ENCODE results near the gene CCDC9B. TPM values are rescaled to one million over a fixed set of nuclear protein-coding genes. Genes with fewer than 3 reads are reported as not detected.

Gene CCDC9B
- total and polyA plus RNA-seq, 2 of the 4 experiments (the other 2 are of a cell fraction), result 19.7 to 30.9 TPM

DNA sequence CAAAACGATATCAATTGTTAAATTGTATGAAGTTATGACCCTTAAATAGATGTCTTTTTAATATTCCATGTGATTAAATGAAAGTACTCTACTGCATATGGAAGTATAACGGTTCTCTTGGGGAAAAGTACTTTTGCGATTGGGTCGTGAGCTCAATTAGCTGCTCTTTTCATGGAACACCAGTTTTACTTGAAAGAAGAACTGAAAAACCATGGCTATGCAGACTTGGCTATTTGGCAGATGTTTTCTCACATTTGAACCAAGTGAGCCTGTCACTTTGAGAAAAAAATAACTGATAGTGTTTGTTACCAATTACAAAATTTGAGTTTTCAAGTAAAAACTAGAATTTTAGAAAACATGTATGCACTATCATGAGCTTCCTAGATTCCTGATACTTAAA lies 23.2 kb downstream of the CCDC9B start:
- POLR2A ChIA-PET (ENCODE audit: unreplicated experiment), result no interaction called here
- H4K8ac ChIP-seq (ENCODE audit: low read depth in 2 of 2, low read length in 2 of 2), result no peak overlapping the region
- in situ Hi-C loops (cut with MboI; ENCODE audit: low sequenced_read_pairs) (no loop called here), dilution Hi-C loops (cut with HindIII; ENCODE audit: low sequenced_read_pairs, unreplicated experiment) (no loop called here), intact Hi-C loops (cut with micrococcal nuclease) (no loop called here)
- H3K14ac ChIP-seq (replicated peaks; ENCODE audit: low read depth, low read length), result no peak overlapping the region
- no peak overlapping the region for H3K4me3 ChIP-seq (ENCODE audit: insufficient read depth, low read depth, low read length)
- H2BK5ac ChIP-seq (ENCODE audit: low read depth, low read length, poor library complexity, severe bottlenecking), result no peak overlapping the region
- no peaks in the 10 kb centered on the region for H3K9me3 ChIP-seq (ENCODE audit: control insufficient read depth, insufficient read depth, low read length)
- no peak for DNase-seq
- no peak overlapping the region for H4K5ac ChIP-seq (ENCODE audit: low read depth, low read length)
- no peak overlapping the region for H2AFZ ChIP-seq (replicated peaks; ENCODE audit: low read length, poor library complexity)
- H4K91ac ChIP-seq (ENCODE audit: insufficient read depth, low read depth, low read length), result no peak overlapping the region
- no peaks in the 10 kb centered on the region for H3K36me3 ChIP-seq (ENCODE audit: control insufficient read depth, insufficient read depth, low read length)
- no peak overlapping the region for H2AK5ac ChIP-seq (ENCODE audit: low read depth, low read length)
- peaks cover 22% of the 10 kb centered on the region for H3K27me3 ChIP-seq (ENCODE audit: control insufficient read depth, insufficient read depth, low read length)
- TF ChIP-seq, protein P1, sequence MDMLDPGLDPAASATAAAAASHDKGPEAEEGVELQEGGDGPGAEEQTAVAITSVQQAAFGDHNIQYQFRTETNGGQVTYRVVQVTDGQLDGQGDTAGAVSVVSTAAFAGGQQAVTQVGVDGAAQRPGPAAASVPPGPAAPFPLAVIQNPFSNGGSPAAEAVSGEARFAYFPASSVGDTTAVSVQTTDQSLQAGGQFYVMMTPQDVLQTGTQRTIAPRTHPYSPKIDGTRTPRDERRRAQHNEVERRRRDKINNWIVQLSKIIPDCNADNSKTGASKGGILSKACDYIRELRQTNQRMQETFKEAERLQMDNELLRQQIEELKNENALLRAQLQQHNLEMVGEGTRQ (IDR thresholded peaks at IDR 0.05; ENCODE audit: low read depth, low read length), result no peak
- no peak for TF ChIP-seq RAD21 (IDR thresholded peaks at IDR 0.05; ENCODE audit: low read length)
- no peak for TF ChIP-seq MAFK (IDR thresholded peaks at IDR 0.05; ENCODE audit: low read depth, low read length)
- TF ChIP-seq CEBPB (IDR thresholded peaks at IDR 0.05; ENCODE audit: low read depth, low read length), result no peak
- TF ChIP-seq, protein P2, sequence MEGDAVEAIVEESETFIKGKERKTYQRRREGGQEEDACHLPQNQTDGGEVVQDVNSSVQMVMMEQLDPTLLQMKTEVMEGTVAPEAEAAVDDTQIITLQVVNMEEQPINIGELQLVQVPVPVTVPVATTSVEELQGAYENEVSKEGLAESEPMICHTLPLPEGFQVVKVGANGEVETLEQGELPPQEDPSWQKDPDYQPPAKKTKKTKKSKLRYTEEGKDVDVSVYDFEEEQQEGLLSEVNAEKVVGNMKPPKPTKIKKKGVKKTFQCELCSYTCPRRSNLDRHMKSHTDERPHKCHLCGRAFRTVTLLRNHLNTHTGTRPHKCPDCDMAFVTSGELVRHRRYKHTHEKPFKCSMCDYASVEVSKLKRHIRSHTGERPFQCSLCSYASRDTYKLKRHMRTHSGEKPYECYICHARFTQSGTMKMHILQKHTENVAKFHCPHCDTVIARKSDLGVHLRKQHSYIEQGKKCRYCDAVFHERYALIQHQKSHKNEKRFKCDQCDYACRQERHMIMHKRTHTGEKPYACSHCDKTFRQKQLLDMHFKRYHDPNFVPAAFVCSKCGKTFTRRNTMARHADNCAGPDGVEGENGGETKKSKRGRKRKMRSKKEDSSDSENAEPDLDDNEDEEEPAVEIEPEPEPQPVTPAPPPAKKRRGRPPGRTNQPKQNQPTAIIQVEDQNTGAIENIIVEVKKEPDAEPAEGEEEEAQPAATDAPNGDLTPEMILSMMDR (conservative IDR thresholded peaks at IDR 0.05; ENCODE audit: low read depth, low read length), result no peak
- TF ChIP-seq RCOR1 (IDR thresholded peaks at IDR 0.05; ENCODE audit: insufficient replicate concordance, low read length), result no peak
- no peak for ATAC-seq (ENCODE audit: low read depth)
- H3K23ac ChIP-seq (ENCODE audit: low read depth, low read length), result no peak overlapping the region
- no TSS peak for BruUV-seq (replicated peaks)
- no peak overlapping the region for H2AK9ac ChIP-seq (replicated peaks; ENCODE audit: low read depth, low read length, poor library complexity)
- H3K27ac ChIP-seq (ENCODE audit: insufficient read depth, low read length), result no peak overlapping the region
- no peak overlapping the region for H2BK15ac ChIP-seq (ENCODE audit: low read depth, low read length)
- no peak overlapping the region for H3K9ac ChIP-seq (ENCODE audit: low read depth, low read length)
- CTCF ChIA-PET, result no interaction called here
- H4K20me1 ChIP-seq (ENCODE audit: insufficient read depth, low read length), result no peaks in the 10 kb centered on the region
- H3K56ac ChIP-seq (ENCODE audit: extremely low read depth, insufficient read depth, low read length), result no peak overlapping the region
- H2BK120ac ChIP-seq (ENCODE audit: low read depth, low read length), result no peak overlapping the region
- H3K18ac ChIP-seq (ENCODE audit: low read depth, low read length), result no peak overlapping the region
- no peak overlapping the region for H2BK20ac ChIP-seq (ENCODE audit: low read depth, low read length)
- no peaks in the 10 kb centered on the region for H3K9me1 ChIP-seq (ENCODE audit: insufficient read depth, low read length)
- H3K4me1 ChIP-seq (ENCODE audit: control insufficient read depth, insufficient read depth, low read length), result no peaks in the 10 kb centered on the region
- H3K4me2 ChIP-seq (ENCODE audit: low read depth, low read length), result no peak overlapping the region
- WGBS, 2 experiments (ENCODE audit: extremely low coverage in 2 of 2, insufficient read length in 1 of 2), result 47% methylated on average over 3 of the region's 4 CpGs; no CpG with 5 or more reads in 1 of the 2 experiments
- no peaks in the 10 kb centered on the region for H3K79me1 ChIP-seq (ENCODE audit: low read depth in 1 of 2, low read length in 2 of 2)
- no peak overlapping the region for H3K4ac ChIP-seq (ENCODE audit: low read depth, low read length)

Measured in IMR-90 (cell line).